H9 (cell line): ENCODE data around the gene PJA2. TPM values are rescaled to one million over a fixed set of nuclear protein-coding genes. Genes with fewer than 3 reads are reported as not detected.

ENCODE experiments used
- DNase-seq: peaks from one replicate; pipeline ENCODE4 v3.0.0-alpha.2; 2017
- H2AFZ ChIP-seq: one replicate; pipeline ENCODE4 v1.6.1; 2013; ENCODE audit warnings: mild to moderate bottlenecking, low read length, control low read depth, moderate library complexity
- H2AK5ac ChIP-seq: 2 replicates; pipeline ENCODE4 v1.6.1; 2013; ENCODE audit warnings: low read length, control low read depth, mixed read lengths; ENCODE audit not compliant: insufficient read length
- H2BK120ac ChIP-seq: one replicate; pipeline ENCODE4 v1.6.1; 2013; ENCODE audit warnings: low read depth, mild to moderate bottlenecking, low read length, control low read depth, inconsistent platforms; ENCODE audit not compliant: poor library complexity, severe bottlenecking
- H2BK12ac ChIP-seq: 2 replicates; pipeline ENCODE4 v1.6.1; 2013; ENCODE audit warnings: low read length, control low read depth, mixed read lengths, low read depth; ENCODE audit not compliant: insufficient read length
- H2BK15ac ChIP-seq: 2 replicates; pipeline ENCODE4 v1.6.1; 2013; ENCODE audit warnings: low read depth, low read length, control low read depth
- H2BK20ac ChIP-seq: one replicate; pipeline ENCODE4 v1.6.1; 2013; ENCODE audit warnings: low read depth, mild to moderate bottlenecking, low read length, control low read depth, inconsistent platforms; ENCODE audit not compliant: poor library complexity, severe bottlenecking
- H2BK5ac ChIP-seq: 2 replicates; pipeline ENCODE4 v1.6.1; 2013; ENCODE audit warnings: low read length, control low read depth, mixed read lengths; ENCODE audit not compliant: insufficient read length
- H3K14ac ChIP-seq: 2 replicates; pipeline ENCODE4 v1.6.1; 2013; ENCODE audit warnings: low read length, control low read depth; ENCODE audit not compliant: insufficient read depth
- H3K18ac ChIP-seq: 2 replicates; pipeline ENCODE4 v1.6.1; 2013; ENCODE audit warnings: low read depth, mild to moderate bottlenecking, mixed read lengths, low read length, control low read depth; ENCODE audit not compliant: insufficient read length
- H3K23ac ChIP-seq: 2 replicates; pipeline ENCODE4 v1.6.1; 2013; ENCODE audit warnings: low read length, control low read depth, mixed read lengths, low read depth; ENCODE audit not compliant: insufficient read length
- H3K23me2 ChIP-seq: 2 replicates; pipeline ENCODE4 v1.6.1; 2013; ENCODE audit warnings: low read depth, mild to moderate bottlenecking, mixed read lengths, low read length, control low read depth; ENCODE audit not compliant: insufficient read length, poor library complexity, severe bottlenecking
- H3K27ac ChIP-seq: 2 replicates; pipeline ENCODE4 v1.5.1; 2013; ENCODE audit warnings: low read length, control low read depth, mixed read lengths, low read depth; ENCODE audit not compliant: insufficient read length
- H3K27me3 ChIP-seq: 2 replicates; pipeline ENCODE4 v1.6.1; 2013; ENCODE audit warnings: low read length, control low read depth, inconsistent platforms; ENCODE audit not compliant: insufficient read depth
- H3K4ac ChIP-seq: 2 replicates; pipeline ENCODE4 v1.6.1; 2013; ENCODE audit warnings: low read depth, mild to moderate bottlenecking, control low read depth, inconsistent platforms, low read length, moderate library complexity
- H3K4me1 ChIP-seq: 2 replicates; pipeline ENCODE4 v1.6.1; 2013; ENCODE audit warnings: low read length, control low read depth, inconsistent platforms; ENCODE audit not compliant: insufficient read depth
- H3K4me2 ChIP-seq: 2 replicates; pipeline ENCODE4 v1.6.1; 2013; ENCODE audit warnings: low read length, control low read depth, mixed read lengths; ENCODE audit not compliant: insufficient read length, insufficient read depth
- H3K56ac ChIP-seq: 2 replicates; pipeline ENCODE4 v1.6.1; 2013; ENCODE audit warnings: low read depth, mild to moderate bottlenecking, mixed read lengths, low read length, control low read depth; ENCODE audit not compliant: insufficient read length
- H3K79me1 ChIP-seq: 2 replicates; pipeline ENCODE4 v1.6.1; 2013; ENCODE audit warnings: low read depth, mild to moderate bottlenecking, moderate library complexity, low read length, control low read depth, inconsistent platforms; ENCODE audit not compliant: insufficient read depth, poor library complexity, severe bottlenecking
- H3K79me2 ChIP-seq: 2 replicates; pipeline ENCODE4 v1.6.1; 2013; ENCODE audit warnings: low read length, control low read depth, inconsistent platforms; ENCODE audit not compliant: insufficient read depth
- H3K9ac ChIP-seq: 2 replicates; pipeline ENCODE4 v1.6.1; 2013; ENCODE audit warnings: low read length, control low read depth, mixed read lengths; ENCODE audit not compliant: insufficient read length; ENCODE audit errors: extremely low read depth
- H3K9me3 ChIP-seq: one replicate; pipeline ENCODE4 v1.6.1; 2013; ENCODE audit warnings: low read depth, low read length, inconsistent platforms; ENCODE audit not compliant: control insufficient read depth
- H3T11ph ChIP-seq: one replicate; pipeline ENCODE4 v1.6.1; 2013; ENCODE audit warnings: mild to moderate bottlenecking, low read length, control low read depth, inconsistent platforms
- H4K20me1 ChIP-seq: one replicate; pipeline ENCODE4 v1.6.1; 2013; ENCODE audit not compliant: control insufficient read depth, insufficient read length, insufficient read depth
- H4K5ac ChIP-seq: 2 replicates; pipeline ENCODE4 v1.6.1; 2013; ENCODE audit warnings: low read depth, mild to moderate bottlenecking, mixed read lengths, low read length, control low read depth; ENCODE audit not compliant: insufficient read length
- H4K8ac ChIP-seq: replicated peaks from 2 replicates; pipeline ENCODE4 v1.6.1; 2013; ENCODE audit warnings: low read length, control low read depth, mixed read lengths, low read depth; ENCODE audit not compliant: insufficient read length
- H4K91ac ChIP-seq: 2 replicates; pipeline ENCODE4 v1.6.1; 2013; ENCODE audit warnings: low read depth, mild to moderate bottlenecking, moderate library complexity, mixed read lengths, low read length, control low read depth; ENCODE audit not compliant: insufficient read length
- H3K27ac Mint-ChIP-seq, 3 experiments: 2 replicates in 2 of 3; 3 replicates in 1 of 3; pipeline ENCODE4 v1.8.0; 2020 to 2021; ENCODE audit warnings: mixed read lengths in 3 of 3, mild to moderate bottlenecking in 1 of 3, moderate library complexity in 1 of 3
- H3K27me3 Mint-ChIP-seq: 2 replicates; pipeline ENCODE4 v1.8.0; 2021; ENCODE audit warnings: low read depth, mild to moderate bottlenecking, moderate library complexity, mixed read lengths
- H3K36me3 Mint-ChIP-seq, 3 experiments: 2 replicates in 2 of 3; 3 replicates in 1 of 3; pipeline ENCODE4 v1.8.0; 2020 to 2021; ENCODE audit warnings: low read depth in 3 of 3, mixed read lengths in 3 of 3; ENCODE audit not compliant: insufficient read depth in 1 of 3
- H3K4me1 Mint-ChIP-seq, 2 experiments: 2 replicates each; pipeline ENCODE4 v1.8.0; 2020; ENCODE audit warnings: mixed read lengths in 2 of 2
- H3K4me3 Mint-ChIP-seq, 2 experiments: 2 replicates in 1 of 2; 3 replicates in 1 of 2; pipeline ENCODE4 v1.8.0; 2020 to 2021; ENCODE audit warnings: mild to moderate bottlenecking in 2 of 2, mixed read lengths in 2 of 2, moderate library complexity in 1 of 2
- H3K9me3 Mint-ChIP-seq, 2 experiments: 2 replicates in 1 of 2; 3 replicates in 1 of 2; pipeline ENCODE4 v1.8.0; 2020; ENCODE audit warnings: mild to moderate bottlenecking in 2 of 2, mixed read lengths in 2 of 2, moderate library complexity in 1 of 2
- CTCF ChIP-seq: fragments of 200-600 bp; sonication (generic); conservative IDR thresholded peaks from 3 replicates; pipeline ENCODE4 v1.8.0; 2021; ENCODE audit warnings: antibody characterized with exemption, mild to moderate bottlenecking
- WGBS: extraction: QIAGEN DNeasy Blood & Tissue Kit; methylation state at CpG from one replicate; pipeline ENCODE4 v1.1.7; 2013; ENCODE audit warnings: missing lambda C conversion rate, low lambda C conversion rate, mixed read lengths; ENCODE audit not compliant: insufficient read length; ENCODE audit errors: extremely low coverage; 5-methylcytosine and 5-hydroxymethylcytosine counted together
- total RNA-seq: library from RNA; stranded (reverse); gene quantifications from 2 replicates; pipeline ENCODE4 v1.2.1, GENCODE V29; 2021

PJA2 gene
- total RNA-seq, 1 experiment from 2014 or later: 41.5 TPM

DNA sequence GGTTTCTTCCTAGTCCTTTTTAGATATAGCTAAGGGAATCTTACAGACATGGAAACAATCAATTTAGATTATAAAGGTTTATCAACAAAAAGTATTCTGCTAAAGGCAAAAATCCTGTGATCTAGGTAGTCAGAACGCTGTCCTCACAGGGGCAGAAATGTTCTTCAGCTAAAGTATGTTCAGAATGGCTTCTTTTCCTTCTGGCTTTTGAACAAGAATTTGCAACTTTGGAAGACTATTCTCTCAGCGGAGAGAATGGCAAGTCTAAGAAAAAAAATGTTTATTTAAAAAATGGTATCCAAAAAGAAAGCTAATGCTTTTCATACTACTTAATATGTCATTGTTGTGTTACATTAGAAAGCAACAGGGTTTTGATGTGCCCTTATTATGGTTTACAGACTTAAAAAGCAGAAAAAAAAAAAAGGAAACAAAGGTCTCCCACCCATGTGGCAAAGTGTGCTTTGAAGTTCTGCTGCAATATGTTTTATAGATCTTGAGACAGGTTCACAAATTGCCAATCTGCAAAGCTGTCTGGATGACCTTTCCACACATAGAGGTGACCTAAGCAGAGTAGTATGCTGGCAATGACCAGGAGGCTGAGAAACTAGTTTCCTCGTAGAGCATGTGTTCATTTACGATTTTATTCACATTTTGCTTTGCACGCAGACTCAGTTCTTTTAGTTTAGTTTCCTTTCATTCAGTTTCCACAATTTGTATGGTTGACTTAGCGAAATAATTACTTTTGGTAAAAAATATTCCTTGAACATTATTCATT, 45.1 kb upstream of the PJA2 start:
- Histone ChIP-seq H2BK120ac (no peak overlapping the region), H3K18ac (no peak overlapping the region), H3K4ac (no peak overlapping the region), H3T11ph (no peak overlapping the region), H3K23ac (no peak overlapping the region), H3K56ac (no peak overlapping the region), H4K5ac (no peak overlapping the region), H2BK12ac (no peak overlapping the region), H3K14ac (no peak overlapping the region), H2BK15ac (no peak overlapping the region), H3K79me1 (no peaks in the 10 kb centered on the region), H4K91ac (no peak overlapping the region), H3K4me1 (peaks cover 2% of the 10 kb centered on the region; the same call in 1 of the 2 replicates), H2BK20ac (no peak overlapping the region), H3K4me2 (no peak overlapping the region), H3K27me3 (no peaks in the 10 kb centered on the region), H3K9me3 (peaks cover 11% of the 10 kb centered on the region), H3K9ac (no peak overlapping the region), H3K27ac (no peak overlapping the region), H2AK5ac (no peak overlapping the region), H2BK5ac (no peak overlapping the region), H4K8ac (no peak overlapping the region), H3K23me2 (no peaks in the 10 kb centered on the region), H2AFZ (no peak overlapping the region), H4K20me1 (no peaks in the 10 kb centered on the region), H3K79me2 (no peaks in the 10 kb centered on the region)
- TF ChIP-seq CTCF: no peak
- Mint-ChIP-seq H3K36me3 (peaks cover 0 to 9% (median 7%) of the 10 kb centered on the region in 3 experiments; a peak in 3 of 7 replicates), H3K27me3 (peaks cover 2% of the 10 kb centered on the region; the same call in 1 of the 2 replicates), H3K4me1 (peaks cover 13 to 14% of the 10 kb centered on the region in 2 experiments), H3K9me3 (peaks cover 14 to 21% of the 10 kb centered on the region in 2 experiments), H3K27ac (no peak overlapping the region), H3K4me3 (no peak overlapping the region)
- WGBS: no CpG with 5 or more reads among the region's 6 CpGs
- no peak for DNase-seq
